GM20000 (cell line): ENCODE measurements around the gene UCK2.

ENCODE experiments used
- DNase-seq: peaks from one replicate; pipeline ENCODE4 v3.0.0; 2012; ENCODE audit warnings: low spot score
- TF ChIP-seq, protein P1 (sequence below): IDR thresholded peaks from 2 replicates; pipeline ENCODE4 v1.5.1; 2012; ENCODE audit warnings: mild to moderate bottlenecking, control low read depth; ENCODE audit errors: extremely low read depth, missing control alignments

Gene UCK2

DNA sequence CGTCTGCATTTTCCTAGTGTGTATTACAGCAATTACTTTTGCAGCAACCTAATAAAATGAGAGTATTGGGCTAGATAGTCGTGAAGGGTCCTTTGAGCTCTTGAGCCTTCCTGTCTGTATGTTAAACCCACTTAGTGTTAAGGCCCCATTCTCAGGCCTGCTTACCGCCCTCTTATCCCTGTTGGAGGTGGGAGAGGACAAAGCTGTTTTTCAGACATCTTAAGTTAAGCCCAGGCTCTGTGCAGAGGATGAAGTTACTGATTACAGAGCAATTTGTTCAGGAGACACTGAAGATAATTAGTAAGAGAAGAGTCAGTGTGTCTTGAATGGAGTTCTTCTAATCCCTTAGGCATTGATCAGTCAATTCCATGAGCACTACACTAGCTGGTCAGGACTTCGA lies 114.6 kb downstream of the UCK2 start:
- no peak for DNase-seq
- TF ChIP-seq, protein P1, sequence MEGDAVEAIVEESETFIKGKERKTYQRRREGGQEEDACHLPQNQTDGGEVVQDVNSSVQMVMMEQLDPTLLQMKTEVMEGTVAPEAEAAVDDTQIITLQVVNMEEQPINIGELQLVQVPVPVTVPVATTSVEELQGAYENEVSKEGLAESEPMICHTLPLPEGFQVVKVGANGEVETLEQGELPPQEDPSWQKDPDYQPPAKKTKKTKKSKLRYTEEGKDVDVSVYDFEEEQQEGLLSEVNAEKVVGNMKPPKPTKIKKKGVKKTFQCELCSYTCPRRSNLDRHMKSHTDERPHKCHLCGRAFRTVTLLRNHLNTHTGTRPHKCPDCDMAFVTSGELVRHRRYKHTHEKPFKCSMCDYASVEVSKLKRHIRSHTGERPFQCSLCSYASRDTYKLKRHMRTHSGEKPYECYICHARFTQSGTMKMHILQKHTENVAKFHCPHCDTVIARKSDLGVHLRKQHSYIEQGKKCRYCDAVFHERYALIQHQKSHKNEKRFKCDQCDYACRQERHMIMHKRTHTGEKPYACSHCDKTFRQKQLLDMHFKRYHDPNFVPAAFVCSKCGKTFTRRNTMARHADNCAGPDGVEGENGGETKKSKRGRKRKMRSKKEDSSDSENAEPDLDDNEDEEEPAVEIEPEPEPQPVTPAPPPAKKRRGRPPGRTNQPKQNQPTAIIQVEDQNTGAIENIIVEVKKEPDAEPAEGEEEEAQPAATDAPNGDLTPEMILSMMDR, result no peak

DNA sequence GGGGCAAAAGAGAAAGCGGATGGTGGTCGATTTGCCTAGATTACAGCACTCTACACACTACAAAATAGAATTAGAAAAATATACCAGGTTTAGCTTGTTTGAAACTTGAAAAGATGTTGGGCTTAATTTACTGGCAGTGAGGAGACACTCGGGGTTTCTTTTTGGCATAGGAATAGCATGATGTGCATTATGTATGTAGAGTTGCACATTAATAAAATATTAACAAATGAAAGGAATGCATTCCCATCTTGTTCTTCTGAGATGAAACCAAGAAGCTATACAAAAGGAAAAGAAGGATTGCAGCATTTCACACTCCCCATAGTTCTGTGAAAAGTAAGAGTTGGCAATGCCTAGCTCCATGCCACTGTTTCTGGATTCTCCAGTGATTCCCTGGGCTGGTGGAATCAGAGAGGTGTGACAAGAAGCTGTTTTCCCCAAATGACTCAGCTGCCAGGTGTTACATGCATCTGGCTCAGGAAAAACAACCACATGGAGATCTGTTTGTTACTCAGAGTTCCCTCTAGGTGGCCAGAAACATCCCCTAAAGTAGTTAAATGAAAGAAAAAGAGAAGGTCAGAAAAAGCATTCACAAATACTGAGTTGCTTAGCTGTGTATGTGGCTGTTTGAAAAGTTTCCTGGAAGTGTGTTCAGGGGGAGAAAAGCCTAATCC lies 115.6 kb downstream of the UCK2 start:
- TF ChIP-seq, protein P1, result no peak
- DNase-seq, result no peak

DNA sequence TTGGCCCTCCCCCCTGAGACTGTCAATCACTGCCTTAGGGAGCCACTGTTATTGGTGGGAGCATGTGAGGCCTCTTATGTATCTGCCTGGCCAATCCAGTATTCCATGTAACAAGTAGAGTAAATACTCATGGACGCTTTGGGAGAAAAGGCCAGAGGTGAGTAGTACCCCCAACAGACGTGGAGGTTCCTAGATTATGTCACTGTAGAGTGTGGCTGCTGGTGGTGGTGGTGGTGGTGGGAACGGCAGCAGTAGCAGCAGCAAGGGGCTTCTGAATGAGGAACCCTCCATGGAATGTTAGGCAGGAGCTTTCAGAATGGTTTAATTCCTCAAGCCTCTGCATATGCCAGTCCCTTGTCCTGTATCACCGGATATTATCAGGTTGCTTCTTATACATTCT lies 118.5 kb downstream of the UCK2 start:
- no peak for DNase-seq
- TF ChIP-seq, protein P1, result no peak

DNA sequence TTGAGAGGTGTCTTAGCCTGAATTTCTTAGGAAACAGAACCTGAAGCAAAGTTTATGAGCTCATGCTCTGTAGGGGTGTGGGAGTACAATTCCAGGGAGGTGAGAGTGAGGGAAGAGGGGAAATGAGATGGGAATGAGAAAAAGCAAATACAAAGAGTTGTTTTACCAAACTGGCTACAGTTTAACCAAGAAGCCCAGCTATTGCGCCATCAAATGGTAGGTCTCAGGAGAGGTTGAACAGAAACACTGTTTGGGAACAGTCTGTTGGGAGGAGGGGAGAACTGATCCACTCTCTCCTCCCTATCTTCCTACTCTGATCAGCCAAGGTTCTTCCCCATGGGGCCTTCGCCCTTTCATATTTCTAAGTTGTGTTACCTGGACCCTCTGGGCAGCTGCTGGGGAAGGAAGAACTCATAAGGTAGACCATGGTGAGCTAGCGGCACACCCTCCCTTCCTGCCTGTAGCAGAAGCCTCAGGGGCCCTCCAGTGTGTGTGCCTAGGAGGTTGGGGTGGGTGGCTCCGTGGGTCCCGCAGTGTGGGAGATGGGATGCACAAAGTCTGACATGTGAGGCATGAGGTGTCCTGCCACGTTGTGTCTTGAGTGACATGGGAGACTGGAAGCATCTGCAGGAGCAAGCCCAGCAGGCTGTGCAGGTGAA lies 120.5 kb downstream of the UCK2 start:
- TF ChIP-seq, protein P1, result no peak
- DNase-seq, result no peak

DNA sequence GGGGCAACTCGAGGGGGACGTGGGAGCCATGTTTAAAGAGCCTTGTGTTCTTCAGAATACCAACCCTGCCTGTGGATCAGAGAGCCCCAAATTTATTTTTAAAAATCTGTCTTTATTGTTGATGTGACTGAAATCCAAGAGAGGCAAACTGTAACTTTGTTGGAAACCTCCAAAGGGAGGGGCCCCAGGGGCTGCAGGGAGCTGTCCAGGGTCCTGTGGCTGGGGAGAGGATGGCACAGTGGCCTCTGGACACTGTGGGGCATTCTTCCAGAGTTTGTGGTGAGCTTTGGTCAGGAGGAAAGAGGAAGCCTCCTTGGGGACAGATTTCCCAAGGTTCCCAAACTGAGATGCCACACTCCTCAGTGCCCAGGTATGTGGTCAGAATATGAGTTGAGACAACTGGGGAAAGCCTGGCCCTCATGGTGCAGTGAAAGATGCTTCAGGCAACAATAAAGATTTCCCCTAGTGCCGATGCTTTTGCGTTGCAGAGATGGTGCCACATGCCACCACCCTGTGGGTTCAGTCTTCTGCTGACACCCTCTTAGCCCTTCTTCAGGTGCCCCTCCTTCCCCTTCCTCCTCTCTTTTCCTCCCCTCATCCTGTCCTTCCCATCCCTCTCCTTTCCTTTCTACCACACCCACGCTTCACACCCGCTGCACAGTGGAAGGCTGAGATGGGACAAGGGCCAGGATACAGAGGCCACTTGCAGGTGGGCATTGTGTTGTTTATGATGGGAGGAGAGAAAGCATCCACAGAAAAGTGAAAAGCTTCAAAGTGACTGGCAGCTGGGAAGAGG lies 122.1 kb downstream of the UCK2 start:
- DNase-seq, result no peak
- TF ChIP-seq, protein P1, result no peak

DNA sequence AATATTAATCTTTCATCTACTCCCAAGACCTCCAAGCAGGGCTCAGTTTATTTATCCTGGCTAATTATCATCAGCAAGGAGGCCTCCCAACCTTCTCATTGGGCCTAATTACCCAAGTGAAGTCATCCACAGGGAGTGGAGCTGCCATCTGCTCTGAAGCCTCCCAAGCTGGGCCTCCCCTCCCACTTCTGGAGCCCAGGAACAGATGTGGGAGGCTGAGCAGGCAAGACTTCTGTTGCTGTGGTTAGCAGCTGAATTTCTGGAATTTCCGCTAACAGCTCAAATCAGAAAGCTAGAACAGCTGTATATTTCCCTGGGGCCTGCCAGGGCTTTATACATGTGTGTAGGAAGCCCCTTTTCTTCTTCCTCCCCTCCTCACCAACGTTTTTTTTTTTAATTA lies 127.5 kb downstream of the UCK2 start:
- TF ChIP-seq, protein P1, result no peak
- DNase-seq, result no peak

DNA sequence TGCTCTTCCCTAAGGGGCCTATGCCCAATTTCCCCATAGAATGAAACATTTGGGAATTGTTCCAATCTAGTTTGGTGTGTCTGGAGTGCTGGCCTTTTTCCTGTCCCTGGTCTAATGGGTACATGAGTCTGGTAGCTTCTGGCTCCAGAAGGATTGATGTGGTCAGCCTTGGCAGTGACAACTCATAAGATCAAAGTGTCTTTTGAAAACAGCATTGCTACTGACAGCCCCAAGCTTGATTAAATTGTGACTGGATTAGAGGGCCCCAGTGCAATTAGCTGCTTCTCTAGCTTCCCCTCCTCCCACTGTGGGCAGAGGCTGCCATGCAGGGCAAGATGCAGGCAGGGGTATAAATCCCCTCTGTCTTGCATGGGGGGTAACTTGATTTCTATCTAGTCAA lies 130.9 kb downstream of the UCK2 start:
- TF ChIP-seq, protein P1, result no peak
- DNase-seq, result no peak
